ES-I3 (cell line): Measurements from ENCODE around the gene NUDT7.
A peak's percentile ranks its signal among the peaks of the same experiment; 100 is the strongest.

Experiments used
- H3K36me3 ChIP-seq: 2 replicates; pipeline ENCODE4 v1.6.1; 2013; ENCODE audit warnings: mild to moderate bottlenecking, low read length, control low read depth, moderate library complexity; ENCODE audit not compliant: insufficient read depth
- H3K4me1 ChIP-seq: 2 replicates; pipeline ENCODE4 v1.6.1; 2013; ENCODE audit warnings: mild to moderate bottlenecking, control low read depth, low read length; ENCODE audit not compliant: insufficient read depth
- H3K9ac ChIP-seq: 2 replicates; pipeline ENCODE4 v1.6.1; 2013; ENCODE audit warnings: low read depth, mild to moderate bottlenecking, low read length, moderate library complexity
- H3K9me3 ChIP-seq: 2 replicates; pipeline ENCODE4 v1.6.1; 2013; ENCODE audit warnings: mild to moderate bottlenecking, low read length, moderate library complexity; ENCODE audit not compliant: control insufficient read depth, insufficient read depth

NUDT7 gene

GRCh38 chr16:77696149-77696548, 26.2 kb upstream of the NUDT7 start:
- Histone ChIP-seq H3K4me1 (peaks cover 4% of the 10 kb centered on the region; the same call in 1 of the 2 replicates), H3K36me3 (no peaks in the 10 kb centered on the region), H3K9me3 (no peaks in the 10 kb centered on the region), H3K9ac (no peak overlapping the region)

DNA sequence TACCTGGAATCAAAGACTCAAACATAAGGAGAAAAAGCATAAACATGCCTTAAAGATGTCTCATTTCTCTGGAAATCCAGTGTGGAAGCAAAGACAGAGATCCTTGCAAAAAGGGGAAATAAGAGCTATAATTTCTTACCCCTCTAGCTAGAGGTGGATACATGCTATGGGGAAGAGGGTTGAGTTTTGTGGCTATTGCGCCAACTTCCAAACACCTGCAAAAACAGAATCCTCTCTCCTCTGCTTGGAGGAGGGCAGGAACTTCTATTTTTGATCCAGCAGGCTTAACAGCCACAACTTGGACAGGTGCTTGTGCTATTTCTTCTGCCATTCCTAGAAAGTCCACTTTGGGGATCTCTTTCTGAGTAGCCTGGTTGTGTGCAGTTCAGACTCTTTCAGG, 21.5 kb upstream of the NUDT7 start:
- no peak overlapping the region for H3K9ac ChIP-seq
- H3K36me3 ChIP-seq: no peaks in the 10 kb centered on the region; the same call in 1 of the 2 replicates
- no peaks in the 10 kb centered on the region for H3K9me3 ChIP-seq
- H3K4me1 ChIP-seq: no peaks in the 10 kb centered on the region

DNA sequence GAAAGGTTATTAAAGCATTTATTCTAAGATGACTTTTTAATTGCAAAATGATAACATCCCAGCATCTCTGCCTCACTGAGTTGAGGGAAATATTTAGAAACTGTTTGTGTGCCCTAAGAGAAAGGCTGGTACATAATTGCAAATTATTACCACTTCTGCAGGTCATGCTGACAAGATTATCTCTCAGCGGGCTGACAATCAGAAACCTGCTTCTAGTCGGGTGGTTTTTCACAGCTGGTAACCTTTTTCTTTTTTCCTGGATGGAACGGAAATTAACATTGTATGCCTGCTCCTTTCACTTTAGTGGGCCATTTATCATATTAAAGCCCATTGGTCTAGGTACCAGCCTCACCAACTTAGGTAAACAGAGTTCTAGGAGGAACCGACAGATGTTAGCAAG, 17.0 kb upstream of the NUDT7 start:
- Histone ChIP-seq H3K9ac (no peak overlapping the region), H3K4me1 (no peaks in the 10 kb centered on the region), H3K9me3 (no peaks in the 10 kb centered on the region), H3K36me3 (no peaks in the 10 kb centered on the region; the same call in 1 of the 2 replicates)

- Histone ChIP-seq H3K9ac (no peak overlapping the region), H3K4me1 (no peaks in the 10 kb centered on the region), H3K9me3 (no peaks in the 10 kb centered on the region), H3K36me3 (no peaks in the 10 kb centered on the region)
Observed at GRCh38 chr16:77711179-77711578, 11.1 kb upstream of the NUDT7 start.

DNA sequence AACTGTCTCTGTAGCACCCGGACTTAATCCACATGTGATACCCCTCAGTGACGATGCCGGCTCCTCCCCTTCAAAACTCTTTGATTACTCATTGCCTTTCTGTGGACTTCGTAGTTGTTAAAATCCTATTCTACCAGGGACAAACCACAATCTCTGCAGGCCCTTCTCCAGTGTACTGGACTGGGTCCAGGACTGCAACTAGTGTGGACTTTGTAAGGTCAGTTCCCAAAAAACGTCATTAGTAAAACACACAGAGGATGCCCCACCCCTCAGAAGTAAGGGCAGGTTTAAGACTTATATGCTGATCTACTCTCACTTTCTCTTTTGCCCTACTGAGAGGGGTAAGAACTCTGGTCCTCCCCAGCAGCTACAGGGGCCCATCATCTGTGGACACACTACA, 10.5 kb upstream of the NUDT7 start:
- Histone ChIP-seq H3K9me3 (no peaks in the 10 kb centered on the region), H3K4me1 (no peaks in the 10 kb centered on the region), H3K9ac (no peak overlapping the region), H3K36me3 (no peaks in the 10 kb centered on the region)

GRCh38 chr16:77715145-77715544, 7.2 kb upstream of the NUDT7 start:
- H3K36me3 ChIP-seq: no peaks in the 10 kb centered on the region
- no peaks in the 10 kb centered on the region for H3K9me3 ChIP-seq
- H3K9ac ChIP-seq: no peak overlapping the region

GRCh38 chr16:77721752-77722308, 484 bp upstream of the NUDT7 start:
- no peaks in the 10 kb centered on the region for H3K36me3 ChIP-seq
- 0 out of 2 replicates have a peak, but pooled peaks cover 3% of the 10 kb centered on the region for H3K4me1 ChIP-seq
- peak overlapping the region; percentile 44; the same call in 1 of the 2 replicates for H3K9ac ChIP-seq

More at GRCh38 chr16:77715145-77715544, 7.2 kb upstream of the NUDT7 start:
- H3K4me1 ChIP-seq: no peaks in the 10 kb centered on the region

DNA sequence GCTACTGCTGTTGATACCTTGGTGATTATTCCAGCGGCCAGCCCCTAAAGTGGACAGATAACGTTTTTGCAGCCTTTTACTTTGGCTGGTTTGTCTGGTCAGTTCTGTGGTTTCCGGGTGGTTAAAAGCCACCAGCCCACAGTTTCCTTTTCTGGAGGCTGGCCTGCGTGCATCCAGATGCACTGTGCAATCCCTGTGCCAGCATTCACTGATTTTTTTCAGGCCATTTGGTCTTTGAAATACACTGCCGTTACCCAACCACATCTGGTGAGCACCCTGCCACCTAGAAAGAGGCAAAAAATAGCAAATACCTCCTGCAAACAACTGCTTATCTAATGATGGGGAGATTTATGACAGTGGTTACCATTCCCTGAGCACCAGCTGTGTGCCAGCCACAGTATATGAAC, 797 bp downstream of the NUDT7 start:
- H3K9me3 ChIP-seq: no peaks in the 10 kb centered on the region
- 0 out of 2 replicates have a peak, but pooled peaks cover 3% of the 10 kb centered on the region for H3K4me1 ChIP-seq
- H3K9ac ChIP-seq: peak overlapping the region; percentile 62
- 0 out of 2 replicates have a peak, but pooled peaks cover 3% of the 10 kb centered on the region for H3K36me3 ChIP-seq

More at GRCh38 chr16:77721752-77722308, 484 bp upstream of the NUDT7 start:
- H3K9me3 ChIP-seq: no peaks in the 10 kb centered on the region

- 0 out of 2 replicates have a peak, but pooled peaks cover 3% of the 10 kb centered on the region for H3K4me1 ChIP-seq
- H3K9ac ChIP-seq: no peak overlapping the region
- H3K36me3 ChIP-seq: 0 out of 2 replicates have a peak, but pooled peaks cover 3% of the 10 kb centered on the region
- no peaks in the 10 kb centered on the region for H3K9me3 ChIP-seq
Observed at GRCh38 chr16:77724174-77724573, 1.9 kb downstream of the NUDT7 start.

DNA sequence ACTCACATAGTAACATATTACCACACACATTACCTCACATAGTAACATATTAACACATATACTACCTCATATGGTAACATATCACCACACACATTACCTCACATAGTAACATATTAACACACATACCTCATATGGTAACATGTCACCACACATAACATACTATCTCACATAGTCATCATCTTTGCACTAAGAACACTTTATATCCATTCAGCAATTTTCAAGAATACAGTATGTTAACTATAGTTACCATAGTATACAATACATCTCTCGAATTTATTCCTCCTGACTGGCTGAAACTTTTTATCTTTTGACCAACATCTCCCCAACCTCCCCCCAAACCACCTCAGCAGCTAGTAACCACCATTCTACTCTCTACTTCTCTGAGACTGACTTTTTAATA, 7.6 kb downstream of the NUDT7 start:
- 0 out of 2 replicates have a peak, but pooled peaks cover 3% of the 10 kb centered on the region for H3K36me3 ChIP-seq
- H3K9me3 ChIP-seq: peaks cover 6% of the 10 kb centered on the region; the same call in 1 of the 2 replicates
- no peaks in the 10 kb centered on the region for H3K4me1 ChIP-seq
- H3K9ac ChIP-seq: no peak overlapping the region

GRCh38 chr16:77732241-77732946, 10.1 kb downstream of the NUDT7 start:
- Histone ChIP-seq H3K4me1 (no peaks in the 10 kb centered on the region), H3K9ac (no peak overlapping the region), H3K36me3 (no peaks in the 10 kb centered on the region), H3K9me3 (peaks cover 6% of the 10 kb centered on the region; the same call in 1 of the 2 replicates)

- Histone ChIP-seq H3K36me3 (no peaks in the 10 kb centered on the region), H3K4me1 (no peaks in the 10 kb centered on the region), H3K9ac (no peak overlapping the region), H3K9me3 (peaks cover 6% of the 10 kb centered on the region; the same call in 1 of the 2 replicates)
Observed at GRCh38 chr16:77736879-77737278, 14.6 kb downstream of the NUDT7 start.

DNA sequence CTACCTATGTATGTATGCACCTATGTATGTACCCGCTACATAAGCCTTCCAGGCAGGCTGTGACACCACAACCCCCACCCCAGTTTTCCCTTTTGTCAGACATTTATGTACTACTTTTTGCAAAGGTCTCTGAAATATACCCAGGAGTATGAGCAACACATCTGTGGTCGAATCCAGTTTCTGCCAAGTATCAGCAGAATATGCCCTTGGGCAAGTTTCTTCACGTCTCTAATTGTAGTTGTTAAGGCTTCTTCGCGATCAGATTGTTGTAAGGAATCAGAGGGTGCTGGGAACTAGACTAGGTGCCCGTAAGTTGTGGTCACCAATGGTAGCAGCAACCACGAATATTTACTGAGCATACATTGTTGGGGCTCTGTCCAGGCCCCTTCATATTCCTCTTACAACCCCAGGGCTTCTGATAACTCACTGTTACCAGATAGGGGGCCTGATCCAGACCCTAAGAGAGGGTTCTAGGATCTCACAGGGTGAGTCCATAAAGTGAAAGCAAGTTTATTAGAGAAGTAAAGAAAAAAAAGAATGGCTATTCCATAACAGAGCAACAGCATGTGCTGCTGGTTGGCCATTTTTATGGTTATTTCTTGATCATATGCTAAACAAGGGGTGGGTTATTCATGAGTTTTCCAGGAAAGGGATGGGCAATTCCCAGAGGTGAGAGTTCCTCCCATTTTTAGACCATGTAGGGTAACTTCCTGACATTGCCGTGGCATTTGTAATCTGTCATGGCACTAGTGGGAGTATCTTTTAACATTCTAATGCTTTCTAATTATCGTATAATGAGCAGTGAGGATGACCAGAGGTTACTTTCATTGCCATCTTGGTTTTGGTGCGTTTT, 16.6 kb downstream of the NUDT7 start:
- Histone ChIP-seq H3K4me1 (no peaks in the 10 kb centered on the region), H3K9ac (no peak overlapping the region), H3K36me3 (no peaks in the 10 kb centered on the region), H3K9me3 (no peaks in the 10 kb centered on the region)

DNA sequence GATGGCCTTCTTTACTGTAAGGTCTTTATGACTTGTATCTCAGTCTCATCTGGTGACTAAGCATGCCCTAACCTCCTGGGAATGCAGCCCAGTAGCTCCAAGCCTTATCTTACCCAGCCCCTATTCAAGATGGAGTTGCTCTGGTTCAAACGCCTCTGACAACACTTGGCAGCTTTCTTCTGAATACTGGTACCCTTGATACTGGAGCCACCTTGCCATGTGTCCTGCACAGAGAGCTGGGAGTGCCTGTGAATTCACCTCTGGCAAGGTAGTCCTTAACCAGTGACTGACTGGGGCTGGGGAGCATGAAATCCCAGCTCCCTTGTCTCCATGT, 17.2 kb downstream of the NUDT7 start:
- H3K9ac ChIP-seq: no peak overlapping the region
- H3K36me3 ChIP-seq: no peaks in the 10 kb centered on the region
- no peaks in the 10 kb centered on the region for H3K9me3 ChIP-seq
- H3K4me1 ChIP-seq: no peaks in the 10 kb centered on the region
